HG03439 (cell line): Measurements from ENCODE around the gene IRX4.

Experiments
- ATAC-seq: cut with Tn5 transposase; IDR thresholded peaks from one replicate; pipeline ENCODE4 v1.9.1; 2021; ENCODE audit warnings: mild to moderate bottlenecking, moderate library complexity; ENCODE audit not compliant: unreplicated experiment

The IRX4 gene

DNA sequence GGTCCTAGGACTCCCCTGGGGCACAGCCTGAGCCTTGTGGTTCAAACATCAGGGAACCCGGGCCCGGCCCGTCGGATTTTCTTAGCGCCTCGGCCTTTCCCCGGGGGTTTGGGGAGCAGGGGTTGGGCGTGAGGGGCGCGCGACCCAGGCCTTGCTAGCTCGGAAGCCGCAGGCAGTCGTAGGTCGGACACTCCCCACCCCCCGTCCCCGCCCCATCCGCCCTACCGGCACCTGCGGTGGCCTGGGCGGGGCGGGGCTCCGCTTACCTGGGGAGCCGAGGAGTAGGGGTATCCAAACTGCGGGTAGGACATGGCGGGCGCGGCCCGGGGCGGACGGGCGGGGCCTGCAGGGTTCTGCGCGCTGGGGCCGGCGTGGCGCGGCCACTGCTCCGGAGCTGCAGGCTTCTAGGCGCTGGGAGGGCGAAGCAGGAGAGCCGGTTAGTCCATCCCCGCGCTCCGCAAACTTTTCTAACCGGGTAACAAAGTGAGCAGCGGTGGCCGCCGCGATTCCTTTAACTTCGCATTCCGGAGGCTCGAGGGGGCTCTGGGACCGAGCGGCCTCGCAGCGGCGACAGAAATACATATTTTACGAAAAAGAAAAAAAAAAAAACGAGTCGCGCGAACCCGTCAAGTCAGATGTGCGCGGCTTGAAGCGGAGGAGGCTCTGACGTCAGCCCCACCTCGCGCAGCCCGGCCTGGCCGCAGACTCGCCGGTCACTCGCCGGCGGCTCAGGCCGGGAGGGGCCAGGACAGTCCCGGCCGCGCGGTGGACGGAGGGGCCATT is at the start of gene IRX4:
Gene IRX4 (minus strand): TSS at position 589 of the 783 bp plus-strand sequence. CDS start 278 bp downstream, at position 311.
- ATAC-seq, result no peak

DNA sequence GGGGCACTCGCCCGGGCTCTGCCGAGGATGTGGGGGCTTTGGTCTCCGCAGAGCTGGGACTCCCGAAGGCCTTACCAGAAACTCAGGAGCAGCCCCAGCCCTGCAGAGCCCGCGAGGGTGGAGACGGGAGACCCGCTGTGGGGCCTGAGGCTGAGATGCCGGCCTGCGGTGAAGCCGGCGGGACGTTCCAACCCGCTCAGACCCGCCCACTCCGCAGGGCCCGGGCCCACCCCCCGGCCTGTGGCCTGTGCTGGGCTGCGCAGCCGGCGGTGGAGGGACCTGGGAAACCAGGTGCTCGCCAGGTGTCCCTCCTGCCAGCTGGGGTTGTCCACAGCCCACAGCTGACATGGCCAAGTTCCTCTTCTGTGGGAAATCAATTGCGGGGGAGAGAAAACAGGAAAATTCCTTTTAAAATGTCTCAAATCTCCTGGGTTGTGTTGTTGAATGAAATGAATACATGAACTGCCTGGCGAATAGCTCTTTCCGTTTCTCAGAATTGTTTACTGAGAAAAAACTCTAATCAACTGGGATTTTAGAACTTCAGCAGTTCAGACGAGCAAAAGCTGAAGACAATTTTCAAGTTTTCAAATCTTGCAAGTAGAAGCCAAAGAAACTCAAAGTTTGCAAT is 49.0 kb upstream of the IRX4 start:
- ATAC-seq, result no peak

DNA sequence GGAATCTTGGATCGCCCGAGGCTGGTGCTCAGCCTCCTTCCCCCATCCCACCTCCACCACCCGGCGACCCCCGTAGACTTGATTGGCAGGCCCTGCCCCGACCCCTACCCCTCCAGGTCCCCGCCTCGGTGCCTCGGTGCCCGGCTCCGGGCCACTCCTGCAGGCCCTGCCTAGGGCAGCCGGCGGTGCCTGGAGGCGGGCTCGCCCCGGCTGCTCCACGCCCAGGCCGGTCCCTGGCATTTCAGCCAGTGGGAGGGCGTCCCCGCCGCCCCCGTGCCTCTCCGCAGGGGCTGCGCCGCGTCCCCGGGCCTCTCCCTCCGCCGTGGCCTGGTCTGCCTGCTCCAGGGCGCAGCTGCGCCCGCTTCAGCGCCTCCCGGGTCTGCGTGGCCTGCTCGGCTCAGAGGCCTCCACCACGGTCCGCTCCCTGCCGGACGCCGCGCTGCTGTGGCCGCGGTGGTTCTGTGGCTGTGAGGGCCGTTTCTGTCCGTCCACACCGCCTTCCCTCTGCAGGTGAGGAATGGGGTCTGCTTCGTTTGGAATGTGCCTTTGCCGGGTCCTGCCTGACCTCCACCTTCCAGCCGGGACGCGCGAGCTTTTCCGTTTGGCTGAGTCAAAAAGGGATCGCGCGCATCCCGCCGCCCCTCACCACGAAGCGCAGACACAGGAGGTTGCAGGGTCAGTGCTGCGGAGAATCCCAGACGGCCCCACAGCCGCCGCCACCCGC is 48.3 kb upstream of the IRX4 start:
- ATAC-seq, result no peak

DNA sequence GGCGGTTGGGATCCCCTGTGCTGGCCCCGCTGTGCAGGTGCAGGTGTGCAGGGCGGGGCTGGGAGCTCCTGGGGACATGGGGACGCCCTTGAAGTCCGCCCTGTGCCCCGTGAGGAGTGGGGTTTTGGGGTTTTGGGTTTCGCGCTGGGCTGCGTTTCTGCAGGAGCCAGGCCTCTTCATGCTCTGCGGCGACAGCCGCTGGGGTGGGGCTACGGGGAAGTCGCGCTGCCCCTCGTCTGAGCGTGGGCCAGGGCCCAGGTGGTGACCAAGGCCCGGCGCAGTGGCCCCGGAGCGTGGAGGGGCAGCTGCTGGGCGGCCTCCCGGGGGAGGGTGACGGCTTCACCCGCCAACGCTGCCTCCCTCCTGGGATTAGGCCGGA is 47.8 kb upstream of the IRX4 start:
- ATAC-seq, result no peak

DNA sequence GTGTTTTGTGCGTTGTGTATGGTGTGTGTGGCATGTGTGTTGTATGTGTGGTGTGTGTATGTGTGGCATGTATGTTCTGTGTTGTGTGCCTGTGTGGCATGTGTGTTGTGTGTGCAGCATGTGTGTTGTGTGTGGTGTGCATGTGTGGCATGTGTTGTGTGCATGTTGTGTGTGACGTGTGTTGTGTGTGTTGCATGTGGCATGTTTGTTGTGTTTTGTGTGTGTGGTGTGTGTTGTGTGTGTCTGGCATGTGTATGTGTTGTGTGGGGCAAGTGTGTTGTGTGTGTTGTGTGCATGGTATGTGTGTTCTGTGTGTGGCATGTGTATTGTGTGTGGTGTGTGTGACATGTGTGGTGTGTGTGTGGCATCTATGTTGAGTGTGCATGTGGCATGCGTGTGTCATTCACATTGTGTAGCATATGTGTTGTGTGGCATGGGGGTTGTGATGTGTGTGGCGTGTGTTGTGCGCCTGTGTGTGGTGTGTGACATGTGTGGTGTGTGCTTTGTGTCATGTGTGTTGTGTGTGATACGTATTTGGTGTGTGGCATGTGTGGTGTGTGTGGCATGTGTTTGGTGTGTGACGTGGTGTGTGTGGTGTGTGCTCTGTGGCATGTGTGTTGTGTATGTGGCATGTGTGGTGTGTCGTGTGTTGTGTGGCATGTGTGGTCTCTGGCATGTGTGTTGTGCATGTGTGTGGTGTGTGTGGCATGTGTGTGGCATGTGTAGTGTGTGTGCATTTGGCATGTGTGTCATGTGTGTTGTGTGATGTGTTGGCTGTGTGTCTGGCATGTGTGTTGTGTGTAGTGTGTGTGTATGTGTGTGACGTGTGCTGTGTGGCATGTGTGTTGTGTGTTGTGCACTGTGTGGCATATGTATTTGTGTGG is 46.6 kb upstream of the IRX4 start:
- no peak for ATAC-seq

DNA sequence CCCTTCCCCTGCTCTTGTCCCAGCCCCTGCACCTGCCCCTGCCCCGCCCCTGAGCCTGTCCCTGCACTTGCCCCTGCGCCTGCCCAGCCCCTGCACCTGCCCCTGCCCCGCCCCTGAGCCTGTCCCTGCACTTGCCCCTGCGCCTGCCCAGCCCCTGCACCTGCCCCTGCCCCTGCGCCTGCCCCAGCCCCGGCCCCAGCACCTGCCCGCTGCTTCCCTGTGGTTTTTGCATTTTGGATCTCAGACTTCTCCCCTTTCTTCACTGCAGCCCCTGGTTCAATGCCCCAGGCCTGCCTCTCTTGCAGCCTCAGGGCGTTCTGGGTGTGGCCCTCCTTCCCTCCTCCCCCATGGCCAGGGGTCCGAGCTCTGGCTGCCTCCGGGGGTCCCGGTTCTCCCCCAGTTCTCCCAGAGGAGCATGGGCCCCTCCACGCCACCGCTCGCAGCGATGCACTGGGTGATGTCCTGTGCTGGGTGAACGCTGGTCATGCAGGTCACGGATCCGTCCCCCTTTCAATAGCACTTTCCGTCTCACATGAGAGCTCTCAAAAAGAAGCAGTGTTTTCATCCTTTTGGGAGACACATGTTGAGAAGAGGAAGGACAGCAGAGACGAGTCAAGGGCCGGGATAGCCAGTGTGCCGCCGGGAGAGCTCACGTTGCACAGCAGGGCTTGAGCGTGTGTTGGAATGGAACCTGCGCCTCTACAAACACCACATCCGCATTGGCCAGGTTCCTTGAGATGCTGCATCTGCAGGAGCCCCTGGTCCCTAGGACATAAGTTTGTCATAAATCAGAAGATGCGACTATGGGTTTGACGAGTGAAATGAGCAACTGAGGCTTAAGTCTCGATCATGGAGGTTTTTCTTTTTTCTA is 44.0 kb upstream of the IRX4 start:
- ATAC-seq, result no peak

DNA sequence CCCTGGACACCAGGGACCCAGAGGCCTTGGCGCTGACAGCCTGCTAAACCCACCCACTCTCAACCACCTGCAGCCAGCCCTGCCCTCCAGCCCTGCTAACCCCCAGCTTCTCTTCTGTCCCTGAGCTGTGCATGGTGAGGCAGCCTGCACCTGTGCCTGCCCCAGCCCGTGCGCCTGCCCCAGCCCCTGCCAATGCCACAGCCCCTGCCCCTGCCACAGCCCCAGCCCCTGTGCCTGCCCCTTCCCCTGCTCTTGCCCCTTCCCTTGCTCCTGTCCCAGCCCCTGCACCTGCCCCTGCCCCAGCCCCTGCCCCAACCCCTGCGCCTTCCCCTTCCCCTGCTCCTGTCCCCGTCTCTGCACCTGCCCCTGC is 43.3 kb upstream of the IRX4 start:
- ATAC-seq, result no peak

DNA sequence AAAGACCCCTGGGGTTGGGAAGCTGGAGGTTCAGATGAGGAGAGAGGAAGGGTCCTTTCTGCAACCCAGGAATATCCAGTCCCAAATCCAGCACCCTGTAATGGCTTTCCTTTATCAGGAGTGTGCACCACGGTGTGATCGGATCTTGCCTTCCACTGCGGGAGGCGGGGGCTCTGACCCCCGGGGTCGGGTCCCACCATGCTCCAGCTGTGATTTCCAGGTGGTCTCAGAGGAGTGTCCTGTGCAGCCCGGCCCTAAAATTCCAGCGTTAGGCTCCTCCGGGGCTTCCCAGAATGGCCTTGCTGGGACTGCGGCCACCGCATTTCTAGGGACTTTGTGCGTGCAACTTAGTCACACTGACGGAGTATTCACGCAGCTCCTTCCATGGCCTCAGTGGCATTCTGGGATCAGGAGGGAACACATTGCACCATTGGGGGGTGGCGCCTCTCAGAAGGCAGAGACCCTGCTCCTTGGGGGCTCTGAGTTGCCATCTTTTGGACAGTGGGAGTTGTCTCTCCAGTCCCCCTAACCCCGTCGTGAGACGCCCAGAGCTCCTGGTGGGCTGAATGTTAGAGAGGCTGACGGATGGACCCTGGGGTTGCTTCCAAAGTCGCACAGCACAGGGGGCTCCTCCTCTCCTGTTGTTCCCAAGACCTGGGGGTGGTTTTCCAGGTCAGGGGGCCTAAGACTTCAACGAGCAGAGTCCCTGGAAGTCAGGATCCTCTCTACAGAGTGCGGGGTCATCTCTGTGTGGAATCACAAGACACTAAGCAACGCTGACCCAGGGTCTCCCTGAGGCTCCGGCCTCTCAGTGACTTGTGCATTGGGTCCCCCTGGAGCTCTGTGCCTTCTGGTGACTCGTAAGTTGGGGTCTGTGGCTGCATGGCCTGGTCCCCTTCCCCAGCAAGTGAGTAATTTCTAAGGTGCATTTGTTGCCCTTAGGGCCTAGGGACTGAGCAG is 42.7 kb upstream of the IRX4 start:
- ATAC-seq, result no peak

DNA sequence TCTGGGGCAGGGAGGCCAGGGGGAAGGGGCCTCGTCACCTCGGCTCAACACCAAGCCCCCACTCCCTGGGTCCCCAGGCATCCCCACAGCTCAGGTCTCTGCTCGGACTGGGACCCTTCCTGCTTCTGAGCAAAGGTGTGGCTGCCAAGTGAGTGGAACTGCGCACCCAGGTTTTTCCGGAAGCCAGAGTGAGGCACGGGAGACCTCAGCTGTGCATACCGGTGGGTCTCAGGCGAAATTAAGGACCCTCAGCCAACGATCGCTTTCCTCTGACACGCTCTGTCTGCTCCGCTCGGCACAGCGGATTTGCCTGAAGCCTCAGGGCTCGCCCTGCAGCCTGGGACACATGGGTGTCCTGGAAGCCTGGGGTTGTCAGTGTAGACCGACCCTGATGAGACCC is 41.0 kb upstream of the IRX4 start:
- no peak for ATAC-seq

DNA sequence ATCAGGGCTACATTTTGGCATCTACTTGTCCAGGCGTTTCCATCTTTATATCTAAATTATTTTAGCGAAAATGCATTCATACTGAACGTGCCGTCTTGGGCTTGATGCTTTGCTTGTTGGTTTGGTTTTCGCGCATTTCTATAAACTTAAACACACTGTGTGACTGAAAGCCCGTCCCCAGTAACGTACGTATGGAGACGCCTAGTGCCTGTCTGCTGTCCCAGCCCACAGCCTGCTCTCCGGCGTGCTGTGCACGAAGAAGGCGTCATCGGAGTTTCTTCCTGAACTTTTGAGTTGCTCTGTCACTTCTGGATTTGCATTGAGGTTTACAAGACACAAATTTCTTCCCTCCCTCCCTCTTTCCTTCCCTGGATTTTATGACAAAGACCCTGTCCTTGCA is 40.6 kb upstream of the IRX4 start:
- ATAC-seq, result no peak

DNA sequence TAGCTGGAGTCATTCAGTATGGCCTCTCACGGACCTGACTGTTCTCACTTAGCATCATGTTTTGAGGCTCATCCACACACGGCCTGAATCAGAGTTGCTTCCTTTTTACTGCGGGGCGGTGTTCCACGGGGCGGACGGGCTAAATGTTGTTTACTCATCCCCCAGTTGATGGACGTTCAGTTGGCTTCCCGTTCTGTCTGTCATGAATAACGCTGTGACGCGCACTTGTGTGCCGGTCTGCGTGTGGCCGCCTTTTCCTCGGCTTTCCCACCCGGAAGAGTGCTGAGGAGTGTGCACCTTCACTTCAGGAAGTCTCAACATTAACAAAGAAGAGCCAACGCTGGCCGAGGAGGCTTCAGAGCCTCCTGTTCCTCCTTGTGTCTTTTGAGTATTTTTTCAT is 39.0 kb upstream of the IRX4 start:
- no peak for ATAC-seq

DNA sequence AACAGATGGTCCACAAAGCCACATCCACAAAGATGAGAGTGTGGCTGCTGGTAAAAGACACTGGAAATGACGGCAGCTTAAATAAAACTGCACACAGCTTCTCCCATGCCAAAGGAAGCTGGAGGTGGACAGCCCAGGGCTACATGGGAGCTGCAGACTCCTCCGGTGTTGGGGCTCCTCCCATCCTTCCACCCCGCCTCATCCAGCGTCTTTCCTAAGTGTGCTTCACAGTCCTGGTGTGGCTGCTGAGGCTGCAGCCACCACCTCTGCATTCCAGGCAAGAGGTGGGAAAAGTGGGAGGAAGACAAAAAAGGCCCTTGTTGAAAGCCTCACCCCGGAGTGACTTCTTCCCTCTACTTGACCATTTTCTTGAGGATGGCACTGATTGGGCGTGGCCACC is 37.0 kb upstream of the IRX4 start:
- ATAC-seq, result no peak

DNA sequence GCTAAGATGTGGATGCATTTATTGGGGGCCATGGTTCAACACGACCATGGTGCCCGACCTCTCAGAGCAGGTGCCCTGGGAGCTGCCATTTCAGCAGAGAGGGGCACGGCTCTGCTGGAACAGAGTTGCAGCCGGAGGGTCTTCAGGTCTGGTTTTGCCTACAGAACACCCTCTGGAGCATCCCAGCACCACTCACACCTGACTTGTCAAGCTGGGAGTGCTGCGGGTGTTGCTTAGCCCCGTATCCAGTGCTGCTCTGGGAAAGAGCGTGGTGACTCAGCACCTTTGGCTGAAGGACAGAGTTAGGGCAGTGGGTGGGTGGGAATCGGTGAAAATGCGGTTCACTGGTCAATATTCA is 36.5 kb upstream of the IRX4 start:
- no peak for ATAC-seq

DNA sequence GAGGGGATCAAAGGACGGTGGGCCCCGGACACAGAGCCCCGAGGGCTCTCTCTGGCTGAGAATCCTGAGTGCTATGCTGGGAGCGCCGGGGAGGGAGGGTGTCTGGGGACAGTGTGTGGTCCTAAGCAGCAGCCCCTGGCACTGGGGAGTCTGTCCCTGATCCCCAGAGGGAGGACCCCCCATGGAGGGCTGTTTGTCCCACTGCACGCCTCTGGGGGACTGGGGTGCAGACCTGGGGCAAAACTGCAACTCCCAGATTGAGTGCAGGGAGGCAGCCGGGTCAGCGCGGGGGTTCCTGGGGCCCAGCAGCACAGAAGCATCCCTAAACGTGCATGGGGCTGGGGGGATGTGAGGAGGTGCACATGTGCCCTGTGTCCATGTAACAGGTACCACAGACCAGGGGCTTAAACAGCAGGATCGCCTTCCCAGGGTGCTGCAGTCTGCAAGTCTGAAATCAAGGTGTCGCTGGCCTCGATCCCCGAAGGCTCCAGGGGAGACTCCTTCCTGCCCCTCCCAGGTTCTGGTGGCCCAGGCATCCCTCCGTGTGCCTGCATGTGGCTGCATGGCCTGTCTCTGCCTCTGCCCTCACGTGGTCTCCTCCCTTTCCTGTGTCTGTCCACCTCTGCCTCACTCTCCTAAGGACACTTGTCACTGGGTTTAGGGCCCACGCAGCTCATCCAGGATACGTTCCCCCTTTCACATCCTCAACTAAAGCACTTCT is 35.9 kb upstream of the IRX4 start:
- ATAC-seq, result no peak

DNA sequence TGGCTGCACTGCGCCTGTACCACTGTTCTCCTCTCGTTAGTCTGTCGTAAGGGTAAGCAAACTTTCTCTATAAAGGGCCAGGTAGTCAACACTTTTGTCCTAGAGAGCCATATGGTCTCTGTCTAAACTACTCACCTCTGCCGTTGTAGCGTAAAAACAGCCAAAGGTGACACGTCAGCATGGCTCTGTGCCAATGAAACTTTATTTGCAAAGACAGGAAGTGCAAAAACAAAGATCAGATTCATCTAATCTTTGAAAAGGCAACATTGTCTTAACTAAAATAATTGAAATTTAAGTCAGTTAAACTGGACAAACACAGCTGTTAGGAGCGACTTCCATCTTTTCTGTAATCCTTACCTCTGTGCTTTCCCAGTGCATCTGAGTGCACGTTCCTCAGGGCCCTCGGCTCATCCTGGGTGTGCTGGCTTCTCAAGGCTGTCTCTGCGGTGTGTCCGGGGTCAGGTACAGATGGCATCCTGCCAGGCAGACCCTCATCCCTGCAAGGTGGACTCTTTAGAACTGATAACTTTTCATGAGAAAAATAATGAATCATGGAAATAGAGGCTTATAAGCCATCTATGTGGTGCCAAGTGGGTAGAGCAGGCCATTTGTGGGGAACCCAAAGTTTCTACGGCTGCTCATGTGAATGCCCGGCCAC is 35.2 kb upstream of the IRX4 start:
- no peak for ATAC-seq

DNA sequence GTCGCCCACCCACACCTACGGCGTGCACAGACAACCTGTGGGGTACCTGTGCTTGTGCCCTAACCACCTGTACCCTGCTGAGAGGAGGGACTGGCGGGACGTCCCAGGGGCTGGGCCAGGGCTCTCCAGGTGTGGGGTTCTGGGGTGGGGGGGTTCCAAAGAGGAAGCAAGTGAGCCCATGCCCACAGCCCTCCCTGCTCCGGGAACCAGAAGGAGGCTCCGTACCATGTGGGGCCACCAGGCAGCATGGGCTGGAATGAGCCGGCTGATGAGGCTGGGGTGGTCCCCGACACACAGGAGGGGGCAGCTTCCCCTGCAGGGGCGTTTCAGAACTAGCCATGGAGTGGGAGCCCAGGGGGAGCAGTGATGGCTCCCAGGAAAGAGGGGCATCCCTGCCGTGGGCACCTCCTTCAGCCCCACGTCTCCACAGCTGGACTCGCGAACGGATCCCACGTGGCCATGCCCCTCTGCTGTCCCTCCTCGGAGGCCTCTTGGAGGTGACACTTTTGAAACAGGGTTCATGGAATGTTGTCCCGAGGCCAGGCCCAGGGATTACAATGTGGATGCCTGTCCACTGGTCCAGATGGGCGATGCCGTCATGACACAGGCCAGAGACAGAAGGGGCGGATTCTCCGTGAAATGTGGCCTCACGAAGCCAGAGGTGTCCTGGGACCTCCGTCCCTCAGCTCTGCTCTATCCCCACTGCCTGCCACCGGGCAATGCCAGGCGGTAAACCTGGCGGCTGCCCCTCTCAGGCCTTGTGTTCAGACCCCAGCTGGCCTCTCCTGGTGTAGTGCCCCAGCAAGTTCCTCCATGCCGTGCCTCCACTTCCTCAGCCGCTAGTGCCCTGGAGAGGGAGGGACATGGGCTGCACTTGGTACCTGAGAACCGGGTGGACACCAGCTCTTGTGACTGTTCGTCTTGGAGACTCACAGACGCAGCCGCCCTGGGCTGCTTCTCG is 33.6 kb upstream of the IRX4 start:
- ATAC-seq, result no peak

DNA sequence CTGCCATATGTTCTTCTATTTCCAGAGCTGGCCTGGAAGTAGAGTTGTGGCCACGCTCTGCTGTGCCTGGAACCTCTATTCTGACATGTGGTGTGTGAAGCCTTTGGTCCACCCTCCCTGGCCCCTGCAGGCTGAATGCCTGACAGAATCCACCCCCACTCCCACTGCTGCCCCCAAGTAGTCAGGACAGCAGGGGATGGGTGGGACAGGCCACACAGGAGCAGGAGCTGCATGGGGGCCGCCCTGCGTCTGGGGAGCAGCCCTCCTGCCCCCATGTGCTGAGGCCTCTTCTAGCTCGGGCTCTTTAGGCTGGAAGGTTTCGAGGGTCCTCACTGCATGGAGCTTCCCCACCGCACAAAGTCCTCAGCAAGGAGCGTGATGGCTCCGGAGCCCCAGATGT is 32.6 kb upstream of the IRX4 start:
- ATAC-seq, result no peak
